H1 (cell line): ENCODE results near the gene TRAPPC2B. TPM values are rescaled to one million over a fixed set of nuclear protein-coding genes. Genes with fewer than 3 reads are reported as not detected.

Source experiments
- CTCF ChIA-PET: fragments of 300-600 bp; sonication (Branson Sonifier 250); formaldehyde crosslinking; loops from one replicate; lab custom pipeline; 2021; ENCODE audit not compliant: partially characterized antibody; lab: Charles Lee
- POLR2A ChIA-PET: fragments of 300-600 bp; sonication (Branson Sonifier 250); formaldehyde crosslinking; loops from one replicate; lab custom pipeline; 2021; ENCODE audit warnings: inconsistent platforms; ENCODE audit not compliant: partially characterized antibody; lab: Charles Lee
- DNase-seq, 2 experiments: peaks; one replicate each; pipeline versions ENCODE4 v3.0.0 to v3.0.0-alpha.2; 2010 to 2022; ENCODE audit warnings: low spot score in 2 of 2, low read depth in 1 of 2, mixed read lengths in 1 of 2
- FAIRE-seq: peaks from 2 replicates; lab custom pipeline; 2011; peaks lifted over from hg19 to GRCh38; lab: Jason Lieb, UNC
- H2AFZ ChIP-seq: 2 replicates; pipeline ENCODE4 v1.8.1; 2012; ENCODE audit warnings: low read length, inconsistent platforms
- H2AK5ac ChIP-seq: 2 replicates; pipeline ENCODE4 v1.6.1; 2013; ENCODE audit warnings: low read depth, low read length
- H2BK120ac ChIP-seq: replicated peaks from 2 replicates; pipeline ENCODE3; 2013; ENCODE audit warnings: low read depth, low read length, inconsistent platforms
- H2BK12ac ChIP-seq: 2 replicates; pipeline ENCODE4 v1.6.1; 2013; ENCODE audit warnings: low read depth, low read length
- H2BK15ac ChIP-seq: 2 replicates; pipeline ENCODE4 v1.6.1; 2013; ENCODE audit warnings: low read length
- H2BK20ac ChIP-seq: 2 replicates; pipeline ENCODE4 v1.6.1; 2013; ENCODE audit warnings: low read length
- H2BK5ac ChIP-seq: 2 replicates; pipeline ENCODE4 v1.6.1; 2013; ENCODE audit warnings: low read depth, low read length
- H3K14ac ChIP-seq: 2 replicates; pipeline ENCODE4 v1.6.1; 2013; ENCODE audit warnings: inconsistent platforms; ENCODE audit not compliant: insufficient read length
- H3K18ac ChIP-seq: 2 replicates; pipeline ENCODE4 v1.6.1; 2013; ENCODE audit warnings: low read length; ENCODE audit errors: extremely low read depth
- H3K23ac ChIP-seq: 2 replicates; pipeline ENCODE4 v1.6.1; 2013; ENCODE audit warnings: inconsistent platforms; ENCODE audit not compliant: insufficient read length
- H3K23me2 ChIP-seq: 2 replicates; pipeline ENCODE4 v1.6.1; 2013; ENCODE audit warnings: low read depth, low read length
- H3K27ac ChIP-seq: 2 replicates; pipeline ENCODE4 v1.6.1; 2011; ENCODE audit warnings: low read depth, low read length, inconsistent platforms
- H3K27me3 ChIP-seq, 4 experiments: replicated peaks in 1 of 4; 1 replicate in 1 of 4; 2 replicates in 3 of 4; pipeline versions ENCODE4 v1.6.1 to v1.8.1; 2011 to 2013; ENCODE audit warnings: low read length in 3 of 4, mild to moderate bottlenecking in 3 of 4, inconsistent platforms in 2 of 4, mixed read lengths in 2 of 4, moderate library complexity in 1 of 4; ENCODE audit not compliant: control insufficient read depth in 3 of 4, insufficient read depth in 3 of 4; ENCODE audit errors: extremely low read depth in 1 of 4
- H3K36me3 ChIP-seq, 4 experiments: 2 replicates each; pipeline versions ENCODE4 v1.6.1 to v1.8.1; 2011 to 2013; ENCODE audit warnings: mild to moderate bottlenecking in 4 of 4, low read length in 3 of 4, moderate library complexity in 2 of 4, control low read depth in 1 of 4, inconsistent platforms in 1 of 4; ENCODE audit not compliant: insufficient read depth in 4 of 4, control insufficient read depth in 2 of 4
- H3K4ac ChIP-seq: replicated peaks from 2 replicates; pipeline ENCODE3; 2013; ENCODE audit warnings: low read length, low read depth, mixed read lengths, inconsistent platforms; ENCODE audit not compliant: insufficient read length
- H3K4me1 ChIP-seq, 4 experiments: replicated peaks in 1 of 4; 1 replicate in 1 of 4; 2 replicates in 3 of 4; pipeline versions ENCODE4 v1.6.1 to v1.8.1; 2011 to 2013; ENCODE audit warnings: low read length in 3 of 4, inconsistent platforms in 2 of 4, mixed read lengths in 1 of 4; ENCODE audit not compliant: insufficient read depth in 4 of 4, control insufficient read depth in 3 of 4
- H3K4me2 ChIP-seq, 2 experiments: 2 replicates each; pipeline versions ENCODE4 v1.6.1 to v1.8.1; 2011 to 2013; ENCODE audit warnings: low read depth in 2 of 2, low read length in 2 of 2, control low read depth in 1 of 2, inconsistent platforms in 1 of 2, mild to moderate bottlenecking in 1 of 2; ENCODE audit not compliant: insufficient read depth in 1 of 2
- H3K4me3 ChIP-seq, 4 experiments: fragments of 200-600, 300-600 bp in 1 of 4; sonication (generic), shearing (Covaris generic), sonication (Bioruptor Twin) in 1 of 4; 2 replicates each; pipeline versions ENCODE4 v1.5.1 to v1.8.1; 2011 to 2016; ENCODE audit warnings: low read length in 4 of 4, low read depth in 3 of 4, control low read depth in 2 of 4, inconsistent platforms in 2 of 4, mild to moderate bottlenecking in 2 of 4, mixed read lengths in 1 of 4, moderate library complexity in 1 of 4; ENCODE audit not compliant: insufficient read depth in 2 of 4; ENCODE audit errors: extremely low read depth in 1 of 4
- H3K56ac ChIP-seq: replicated peaks from 2 replicates; pipeline ENCODE3; 2013; ENCODE audit warnings: low read depth, mild to moderate bottlenecking, mixed read lengths, low read length, inconsistent platforms; ENCODE audit not compliant: insufficient read length
- H3K79me1 ChIP-seq: 2 replicates; pipeline ENCODE4 v1.6.1; 2013; ENCODE audit warnings: low read depth, low read length, control low read depth
- H3K79me2 ChIP-seq, 2 experiments: 2 replicates each; pipeline versions ENCODE4 v1.6.1 to v1.8.1; 2012 to 2013; ENCODE audit warnings: low read length in 2 of 2, mild to moderate bottlenecking in 2 of 2, inconsistent platforms in 1 of 2; ENCODE audit not compliant: insufficient read depth in 2 of 2, control insufficient read depth in 1 of 2
- H3K9ac ChIP-seq, 4 experiments: replicated peaks in 1 of 4; 1 replicate in 1 of 4; 2 replicates in 3 of 4; pipeline versions ENCODE4 v1.6.1 to v1.8.1; 2011 to 2013; ENCODE audit warnings: low read depth in 3 of 4, low read length in 3 of 4, control low read depth in 2 of 4, mild to moderate bottlenecking in 2 of 4, moderate library complexity in 2 of 4, inconsistent platforms in 1 of 4; ENCODE audit errors: extremely low read depth in 1 of 4
- H3K9me3 ChIP-seq, 2 experiments: 2 replicates each; pipeline versions ENCODE4 v1.6.1 to v1.8.1; 2012 to 2013; ENCODE audit warnings: mild to moderate bottlenecking in 2 of 2, moderate library complexity in 2 of 2, control low read depth in 1 of 2, inconsistent platforms in 1 of 2, low read depth in 1 of 2, low read length in 1 of 2, mixed read lengths in 1 of 2; ENCODE audit not compliant: insufficient read depth in 2 of 2
- H4K20me1 ChIP-seq, 2 experiments: replicated peaks in 1 of 2; 2 replicates each; pipeline versions ENCODE3 to v1.8.1; 2011 to 2013; ENCODE audit warnings: inconsistent platforms in 2 of 2, low read length in 2 of 2, mild to moderate bottlenecking in 1 of 2; ENCODE audit not compliant: insufficient read depth in 2 of 2, control insufficient read depth in 1 of 2
- H4K5ac ChIP-seq: 2 replicates; pipeline ENCODE4 v1.6.1; 2013; ENCODE audit warnings: low read length, low read depth, mixed read lengths, inconsistent platforms; ENCODE audit not compliant: insufficient read length
- H4K8ac ChIP-seq: 2 replicates; pipeline ENCODE4 v1.8.0; 2013; ENCODE audit warnings: mild to moderate bottlenecking, moderate library complexity, low read length, inconsistent platforms; ENCODE audit not compliant: insufficient read depth; ENCODE audit errors: extremely low read depth
- H4K91ac ChIP-seq: replicated peaks from 2 replicates; pipeline ENCODE3; 2013; ENCODE audit warnings: low read length, mixed read lengths, inconsistent platforms; ENCODE audit not compliant: insufficient read length
- CTBP2 ChIP-seq: IDR thresholded peaks from 2 replicates; pipeline ENCODE4 v1.7.0; 2011; ENCODE audit warnings: borderline replicate concordance, mild to moderate bottlenecking, moderate library complexity, mixed read lengths, low read length; ENCODE audit not compliant: insufficient read depth, insufficient read length
- EGR1 ChIP-seq: IDR thresholded peaks from 2 replicates; pipeline ENCODE4 v1.6.1; 2011; ENCODE audit warnings: low read depth, low read length, borderline replicate concordance
- EP300 ChIP-seq, 2 experiments: IDR thresholded peaks; 1 replicate in 1 of 2; 2 replicates in 1 of 2; pipeline ENCODE4 v1.6.1; 2011 to 2012; ENCODE audit warnings: low read depth in 2 of 2, low read length in 2 of 2, mild to moderate bottlenecking in 2 of 2, borderline replicate concordance in 1 of 2, inconsistent platforms in 1 of 2, moderate library complexity in 1 of 2
- EZH2 ChIP-seq: fragments of 200-600 bp; sonication (generic); IDR thresholded peaks from 2 replicates; pipeline ENCODE4 v1.7.1; 2012; ENCODE audit warnings: low read depth, mild to moderate bottlenecking, moderate library complexity, low read length, inconsistent platforms; ENCODE audit not compliant: severe bottlenecking
- HDAC6 ChIP-seq: IDR thresholded peaks from one replicate; pipeline ENCODE4 v1.7.1; 2012; ENCODE audit warnings: low read depth, mild to moderate bottlenecking, inconsistent platforms, low read length, moderate library complexity
- SIN3A ChIP-seq, 2 experiments: IDR thresholded peaks in 1 of 2; conservative IDR thresholded peaks in 1 of 2; 2 replicates each; pipeline ENCODE4 v1.6.1; 2011 to 2012; ENCODE audit warnings: low read length in 2 of 2, improper control_type of control experiment in 1 of 2, low read depth in 1 of 2, mild to moderate bottlenecking in 1 of 2
- polyA plus RNA-seq, 7 experiments: library from polyadenylated mRNA; depleted of rRNA in 3 of 7; stranded (reverse) in 5 of 7; unstranded in 2 of 7; fragments of >200 nt in 5 of 7; fragments of 200-250 nt in 2 of 7; gene quantifications; 1 replicate in 5 of 7; 2 replicates in 1 of 7; 4 replicates in 1 of 7; pipeline versions ENCODE4 v1.2.1 to v1.2.3, GENCODE V29; 2011 to 2013; ENCODE audit warnings: missing spikeins in 2 of 7, mixed read lengths in 2 of 7
- total RNA-seq: library from RNA; stranded (reverse); fragmentation: NEBNext Ultra II Directional; extraction: Animal tissue kit (Norgen Biotek cat#: 25700); gene quantifications from 2 replicates; pipeline ENCODE4 v1.2.1, GENCODE V29; 2021

TRAPPC2B gene
- total and polyA plus RNA-seq, 2 of the 8 experiments (the other 6 are each of a cell fraction or from before 2014, with no cell fraction given): 8.7 to 28.3 TPM

GRCh38 chr19:57380923-57381322 is 17.6 kb downstream of the TRAPPC2B start:
- DNase-seq: no peak
- ChIA-PET POLR2A (interaction anchor here (0.8 to 1.6 kb wide), 2 partner anchors 9 to 81 kb away, joined by 3 to 4 read pairs; partner anchors contain the start of gene ZNF548), CTCF (no interaction called here)
- H3K14ac ChIP-seq: no peak overlapping the region
- no peak overlapping the region for H4K5ac ChIP-seq
- no peak for FAIRE-seq
- H2BK120ac ChIP-seq: no peak overlapping the region
- H3K79me2 ChIP-seq: no peaks in the 10 kb centered on the region
- no peak overlapping the region for H3K4me3 ChIP-seq
- H2AFZ ChIP-seq: no peak overlapping the region
- no peak overlapping the region for H2BK5ac ChIP-seq
- H2AK5ac ChIP-seq: no peak overlapping the region
- H4K20me1 ChIP-seq: no peaks in the 10 kb centered on the region
- TF ChIP-seq SIN3A (conservative IDR thresholded peaks at IDR 0.05 in 1 of 2, IDR thresholded peaks at IDR 0.05 in 1 of 2; ENCODE audit: low read depth in 1 of 2, low read length in 2 of 2): no peak
- TF ChIP-seq HDAC6: no peak
- no peak for TF ChIP-seq EZH2
- no peak for TF ChIP-seq EP300 (IDR thresholded peaks at IDR 0.05; ENCODE audit: borderline replicate concordance in 1 of 2, low read depth in 2 of 2, low read length in 2 of 2)
- no peak for TF ChIP-seq EGR1
- no peak for TF ChIP-seq CTBP2
- peaks cover 0 to 17% (median 0%) of the 10 kb centered on the region in 4 experiments; a peak in 3 of 8 replicates for H3K36me3 ChIP-seq
- H3K4me2 ChIP-seq: no peak overlapping the region
- no peaks in the 10 kb centered on the region for H3K23me2 ChIP-seq
- no peaks in the 10 kb centered on the region for H3K79me1 ChIP-seq
- no peaks in the 10 kb centered on the region for H3K4me1 ChIP-seq
- H3K9me3 ChIP-seq: peaks cover 15 to 18% of the 10 kb centered on the region in 2 experiments
- H2BK12ac ChIP-seq: no peak overlapping the region
- no peak overlapping the region for H2BK20ac ChIP-seq
- H3K18ac ChIP-seq: no peak overlapping the region
- H3K4ac ChIP-seq: no peak overlapping the region
- no peak overlapping the region for H4K8ac ChIP-seq
- H3K9ac ChIP-seq: no peak overlapping the region
- H3K27me3 ChIP-seq: no peaks in the 10 kb centered on the region
- no peak overlapping the region for H3K23ac ChIP-seq
- no peak overlapping the region for H3K27ac ChIP-seq
- no peak overlapping the region for H3K56ac ChIP-seq
- no peak overlapping the region for H2BK15ac ChIP-seq
- H4K91ac ChIP-seq: no peak overlapping the region
